Tibial nerve (tissue), 4 donors: ENCODE results near the gene PSMG2. TPM values are rescaled to one million over a fixed set of nuclear protein-coding genes. Genes with fewer than 3 reads are reported as not detected.

Source experiments
- DNase-seq, 2 donors: peaks; one replicate each; pipeline ENCODE4 v3.0.0-alpha.2; 2019; ENCODE audit warnings: low spot score in 2 of 2
- H3K27ac ChIP-seq, 4 donors: fragments of 200-600 bp; sonication (generic) in 3 of 4; one replicate each; pipeline ENCODE4 v1.5.1; 2017 to 2019; ENCODE audit warnings: mild to moderate bottlenecking in 1 of 4
- H3K27me3 ChIP-seq, 2 donors: fragments of 200-600 bp; sonication (generic) in 1 of 2; one replicate each; pipeline versions ENCODE4 v1.5.1 to v1.6.0; 2017 to 2019
- H3K36me3 ChIP-seq, 3 donors: fragments of 200-600 bp; sonication (generic); one replicate each; pipeline ENCODE4 v1.5.1; 2018 to 2019
- H3K4me1 ChIP-seq, 4 donors: fragments of 200-600 bp; sonication (generic) in 3 of 4; one replicate each; pipeline ENCODE4 v1.5.1; 2017 to 2019
- H3K4me3 ChIP-seq, 4 donors: fragments of 200-600 bp; sonication (generic) in 3 of 4; one replicate each; pipeline ENCODE4 v1.5.1; 2017 to 2019; ENCODE audit warnings: mild to moderate bottlenecking in 1 of 4, moderate library complexity in 1 of 4
- H3K9me3 ChIP-seq, 4 donors: fragments of 200-600 bp; sonication (generic) in 3 of 4; one replicate each; pipeline ENCODE4 v1.5.1; 2017 to 2019
- CTCF ChIP-seq, 5 experiments: fragments of 200-600 bp in 3 of 5; fragments of 450-650 bp in 2 of 5; sonication (generic) in 3 of 5; IDR thresholded peaks; one replicate each; pipeline ENCODE4 v1.5.1; 2016 to 2019; ENCODE audit warnings: antibody characterized with exemption in 5 of 5, mild to moderate bottlenecking in 3 of 5, moderate library complexity in 2 of 5
- EP300 ChIP-seq, 2 donors: sonication (generic); formaldehyde crosslinking; IDR thresholded peaks; one replicate each; pipeline ENCODE4 v1.6.1; 2017; ENCODE audit warnings: antibody characterized with exemption in 2 of 2, mild to moderate bottlenecking in 1 of 2
- POLR2A ChIP-seq, 2 donors: fragments of 450-650 bp; IDR thresholded peaks; one replicate each; pipeline ENCODE4 v1.6.1; 2017; ENCODE audit warnings: antibody characterized with exemption in 2 of 2, mild to moderate bottlenecking in 2 of 2, moderate library complexity in 2 of 2
- WGBS, 2 donors: methylation state at CpG; one replicate each; pipeline ENCODE4 v1.1.5; 2018; 5-methylcytosine and 5-hydroxymethylcytosine counted together
- total RNA-seq, 4 donors: library from RNA; depleted of rRNA; stranded (reverse); fragments of >200 nt; gene quantifications; one replicate each; pipeline ENCODE4 v1.1.0, GENCODE V29; 2016

PSMG2 gene
- total RNA-seq: 100 to 1,000 TPM in 1 of 4 donors, 10 to 100 TPM in 3; 52.6 to 102 (median 75.3) TPM

GRCh38 chr18:12702221-12703095 is at the start of gene PSMG2, which contains the start of gene CEP76:
PSMG2 (plus strand) TSS chr18:12703042; CDS start chr18:12703108, 66 bp downstream.
CEP76 (minus strand) TSS chr18:12702723; CDS start chr18:12702548, 175 bp downstream.
- H3K4me1 ChIP-seq: peaks cover 0 to 40% (median 20%) of the 10 kb centered on the region in 4 donors
- no peaks in the 10 kb centered on the region for H3K27me3 ChIP-seq
- TF ChIP-seq POLR2A (IDR thresholded peaks at IDR 0.05) (peak in 1 of 2 donors; percentile 59), EP300 (IDR thresholded peaks at IDR 0.05) (peak; percentile 12 to 82), CTCF (IDR thresholded peaks at IDR 0.05) (peak in 2 of 5 experiments; percentile 23 to 43)
- 0% methylated on average over 56 to 65 of the region's 89 CpGs for WGBS, 2 donors
- H3K4me3 ChIP-seq: peak within 1 kb of the TSS; percentile 63 to 80 (median 70)
- peak; percentile 74 to 78 for DNase-seq
- H3K27ac ChIP-seq: peak within 1 kb of the TSS; percentile 89 to 99 (median 92)
- H3K9me3 ChIP-seq: no peaks in the 10 kb centered on the region
- H3K36me3 ChIP-seq: peaks cover 0 to 14% (median 3%) of the 10 kb centered on the region in 3 donors

- 96 to 97% methylated on average over 1 of the region's 1 CpG for WGBS, 2 donors
- no peak for TF ChIP-seq POLR2A (IDR thresholded peaks at IDR 0.05)
- no peak for TF ChIP-seq CTCF (IDR thresholded peaks at IDR 0.05)
- TF ChIP-seq EP300 (IDR thresholded peaks at IDR 0.05): no peak
These were observed 47.9 kb upstream of the PSMG2 start for GRCh38 chr18:12654971-12655370.

GRCh38 chr18:12656605-12656937 is 46.3 kb upstream of the PSMG2 start:
- Histone ChIP-seq H3K4me3 (peak overlapping the region; percentile 68 to 91 (median 89)), H3K27me3 (no peaks in the 10 kb centered on the region), H3K9me3 (no peaks in the 10 kb centered on the region), H3K36me3 (peaks cover 0 to 9% (median 0%) of the 10 kb centered on the region in 3 donors), H3K4me1 (peaks cover 0 to 60% (median 17%) of the 10 kb centered on the region in 4 donors), H3K27ac (peak overlapping the region; percentile 96 to 99 (median 98))
- TF ChIP-seq CTCF (IDR thresholded peaks at IDR 0.05): no peak
- TF ChIP-seq EP300 (IDR thresholded peaks at IDR 0.05): no peak
- no peak for TF ChIP-seq POLR2A (IDR thresholded peaks at IDR 0.05)
- no peak for DNase-seq
- 4 to 6% methylated on average over 3 of the region's 3 CpGs for WGBS, 2 donors

More at GRCh38 chr18:12654971-12655370, 47.9 kb upstream of the PSMG2 start:
- no peak for DNase-seq
- Histone ChIP-seq H3K4me1 (peaks cover 0 to 67% (median 22%) of the 10 kb centered on the region in 4 donors), H3K4me3 (no peak overlapping the region), H3K27ac (peak overlapping the region in 2 of 4 donors; percentile 99), H3K9me3 (no peaks in the 10 kb centered on the region), H3K36me3 (no peaks in the 10 kb centered on the region), H3K27me3 (no peaks in the 10 kb centered on the region)

GRCh38 chr18:12656938-12657683 is 45.7 kb upstream of the PSMG2 start:
- WGBS, 2 donors: 0 to 1% methylated on average over 28 to 46 of the region's 89 CpGs
- peaks cover 0 to 9% (median 0%) of the 10 kb centered on the region in 3 donors for H3K36me3 ChIP-seq
- H3K4me1 ChIP-seq: peaks cover 0 to 54% (median 16%) of the 10 kb centered on the region in 4 donors
- peak overlapping the region; percentile 96 to 99 (median 98) for H3K27ac ChIP-seq
- peak overlapping the region; percentile 68 to 91 (median 89) for H3K4me3 ChIP-seq
- H3K9me3 ChIP-seq: no peaks in the 10 kb centered on the region
- no peaks in the 10 kb centered on the region for H3K27me3 ChIP-seq
- DNase-seq: no peak
- TF ChIP-seq POLR2A (IDR thresholded peaks at IDR 0.05): peak in 1 of 2 donors; percentile 21
- TF ChIP-seq EP300 (IDR thresholded peaks at IDR 0.05): peak in 1 of 2 donors; percentile 56
- TF ChIP-seq CTCF (IDR thresholded peaks at IDR 0.05): no peak
